Measurements from ENCODE around the gene PLCH2. TPM values are rescaled to one million over a fixed set of nuclear protein-coding genes. Genes with fewer than 3 reads are reported as not detected.

Gene PLCH2
- total RNA-seq, 2 donors from 2014 or later: 5.7 to 27.4 TPM

- intact Hi-C loops (cut with DNase I): no loop called here
- no peak for DNase-seq
- no peak overlapping the region for H3K4me3 ChIP-seq
These were observed 25.1 kb downstream of the PLCH2 start for GRCh38 chr1:2501041-2501819.

DNA sequence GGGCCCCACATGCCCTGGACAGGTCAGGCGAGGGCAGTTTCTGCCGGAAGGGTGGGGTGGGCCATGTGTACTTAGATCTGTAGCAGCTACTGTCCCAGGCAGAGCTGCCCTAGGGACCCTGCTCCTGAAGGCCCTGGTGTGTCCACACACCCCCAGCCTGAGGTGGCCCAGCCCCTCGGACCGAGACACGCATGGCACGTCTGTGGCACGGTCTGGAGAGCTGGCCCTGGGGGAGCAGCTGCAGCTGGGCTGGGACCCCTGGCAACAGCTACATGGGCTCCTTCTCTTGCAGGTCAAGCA, 25.7 kb downstream of the PLCH2 start:
- no peaks in the 10 kb centered on the region for H3K4me1 ChIP-seq
- DNase-seq: no peak
- H3K4me3 ChIP-seq: no peak overlapping the region
- TF ChIP-seq, protein P1, sequence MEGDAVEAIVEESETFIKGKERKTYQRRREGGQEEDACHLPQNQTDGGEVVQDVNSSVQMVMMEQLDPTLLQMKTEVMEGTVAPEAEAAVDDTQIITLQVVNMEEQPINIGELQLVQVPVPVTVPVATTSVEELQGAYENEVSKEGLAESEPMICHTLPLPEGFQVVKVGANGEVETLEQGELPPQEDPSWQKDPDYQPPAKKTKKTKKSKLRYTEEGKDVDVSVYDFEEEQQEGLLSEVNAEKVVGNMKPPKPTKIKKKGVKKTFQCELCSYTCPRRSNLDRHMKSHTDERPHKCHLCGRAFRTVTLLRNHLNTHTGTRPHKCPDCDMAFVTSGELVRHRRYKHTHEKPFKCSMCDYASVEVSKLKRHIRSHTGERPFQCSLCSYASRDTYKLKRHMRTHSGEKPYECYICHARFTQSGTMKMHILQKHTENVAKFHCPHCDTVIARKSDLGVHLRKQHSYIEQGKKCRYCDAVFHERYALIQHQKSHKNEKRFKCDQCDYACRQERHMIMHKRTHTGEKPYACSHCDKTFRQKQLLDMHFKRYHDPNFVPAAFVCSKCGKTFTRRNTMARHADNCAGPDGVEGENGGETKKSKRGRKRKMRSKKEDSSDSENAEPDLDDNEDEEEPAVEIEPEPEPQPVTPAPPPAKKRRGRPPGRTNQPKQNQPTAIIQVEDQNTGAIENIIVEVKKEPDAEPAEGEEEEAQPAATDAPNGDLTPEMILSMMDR (IDR thresholded peaks at IDR 0.05): no peak
- TF ChIP-seq POLR2A (IDR thresholded peaks at IDR 0.05): no peak
- H3K27me3 ChIP-seq: peaks cover 0 to 4% of the 10 kb centered on the region in 2 donors
- intact Hi-C loops (cut with DNase I): no loop called here
- no peaks in the 10 kb centered on the region for H3K9me3 ChIP-seq
- no peaks in the 10 kb centered on the region for H3K36me3 ChIP-seq (replicated peaks in 1 of 2; ENCODE audit: insufficient read depth in 1 of 2, low read depth in 2 of 2)
- ATAC-seq: no peak
- 43 to 54% methylated on average over 6 to 7 of the region's 7 CpGs for WGBS, 2 donors
- no peak overlapping the region for H3K27ac ChIP-seq

More at GRCh38 chr1:2501041-2501819, 25.1 kb downstream of the PLCH2 start:
- Histone ChIP-seq H3K27me3 (peaks cover 0 to 4% of the 10 kb centered on the region in 2 donors), H3K36me3 (replicated peaks in 1 of 2; ENCODE audit: insufficient read depth in 1 of 2, low read depth in 2 of 2) (no peaks in the 10 kb centered on the region), H3K9me3 (no peaks in the 10 kb centered on the region), H3K4me1 (no peaks in the 10 kb centered on the region), H3K27ac (no peak overlapping the region)
- TF ChIP-seq, protein P1 (IDR thresholded peaks at IDR 0.05): no peak
- TF ChIP-seq POLR2A (IDR thresholded peaks at IDR 0.05): no peak
- no peak for ATAC-seq
- 51 to 56% methylated on average over 12 to 22 of the region's 28 CpGs for WGBS, 2 donors

DNA sequence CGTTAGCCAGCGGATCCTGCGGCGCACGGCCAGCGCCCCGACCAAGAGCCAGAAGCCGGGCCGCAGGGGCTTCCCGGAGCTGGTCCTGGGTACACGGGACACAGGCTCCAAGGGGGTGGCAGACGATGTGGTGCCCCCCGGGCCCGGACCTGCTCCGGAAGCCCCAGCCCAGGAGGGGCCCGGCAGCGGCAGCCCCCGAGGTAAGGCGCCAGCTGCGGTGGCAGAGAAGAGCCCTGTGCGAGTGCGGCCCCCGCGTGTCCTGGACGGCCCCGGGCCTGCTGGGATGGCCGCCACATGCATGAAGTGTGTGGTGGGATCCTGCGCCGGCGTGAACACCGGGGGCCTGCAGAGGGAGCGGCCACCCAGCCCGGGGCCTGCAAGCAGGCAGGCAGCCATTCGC, 26.1 kb downstream of the PLCH2 start:
- peaks cover 0 to 4% of the 10 kb centered on the region in 2 donors for H3K27me3 ChIP-seq
- ATAC-seq: no peak

GRCh38 chr1:2502661-2503553, 26.8 kb downstream of the PLCH2 start:
- H3K27me3 ChIP-seq: peaks cover 0 to 4% of the 10 kb centered on the region in 2 donors
- H3K4me1 ChIP-seq: no peaks in the 10 kb centered on the region
- intact Hi-C loops (cut with DNase I): no loop called here
- 57% methylated on average over 34 of the region's 36 CpGs; no CpG with 5 or more reads in 1 of the 2 donors for WGBS, 2 donors
- no peak overlapping the region for H3K27ac ChIP-seq
- no peaks in the 10 kb centered on the region for H3K36me3 ChIP-seq (replicated peaks in 1 of 2; ENCODE audit: insufficient read depth in 1 of 2, low read depth in 2 of 2)
- no peak overlapping the region for H3K4me3 ChIP-seq
- no peaks in the 10 kb centered on the region for H3K9me3 ChIP-seq
- DNase-seq (no peak), ATAC-seq (no peak)
- no peak for TF ChIP-seq POLR2A (IDR thresholded peaks at IDR 0.05)
- TF ChIP-seq, protein P1 (IDR thresholded peaks at IDR 0.05): no peak

More for the DNA sequence above, 26.1 kb downstream of the PLCH2 start:
- WGBS, 2 donors: 70% methylated on average over 10 of the region's 34 CpGs; no CpG with 5 or more reads in 1 of the 2 donors
- no peak overlapping the region for H3K4me3 ChIP-seq
- no peaks in the 10 kb centered on the region for H3K9me3 ChIP-seq
- no peak for TF ChIP-seq POLR2A (IDR thresholded peaks at IDR 0.05)
- intact Hi-C loops (cut with DNase I): no loop called here
- H3K36me3 ChIP-seq (replicated peaks in 1 of 2; ENCODE audit: insufficient read depth in 1 of 2, low read depth in 2 of 2): no peaks in the 10 kb centered on the region
- no peak for DNase-seq
- H3K27ac ChIP-seq: no peak overlapping the region
- H3K4me1 ChIP-seq: no peaks in the 10 kb centered on the region

DNA sequence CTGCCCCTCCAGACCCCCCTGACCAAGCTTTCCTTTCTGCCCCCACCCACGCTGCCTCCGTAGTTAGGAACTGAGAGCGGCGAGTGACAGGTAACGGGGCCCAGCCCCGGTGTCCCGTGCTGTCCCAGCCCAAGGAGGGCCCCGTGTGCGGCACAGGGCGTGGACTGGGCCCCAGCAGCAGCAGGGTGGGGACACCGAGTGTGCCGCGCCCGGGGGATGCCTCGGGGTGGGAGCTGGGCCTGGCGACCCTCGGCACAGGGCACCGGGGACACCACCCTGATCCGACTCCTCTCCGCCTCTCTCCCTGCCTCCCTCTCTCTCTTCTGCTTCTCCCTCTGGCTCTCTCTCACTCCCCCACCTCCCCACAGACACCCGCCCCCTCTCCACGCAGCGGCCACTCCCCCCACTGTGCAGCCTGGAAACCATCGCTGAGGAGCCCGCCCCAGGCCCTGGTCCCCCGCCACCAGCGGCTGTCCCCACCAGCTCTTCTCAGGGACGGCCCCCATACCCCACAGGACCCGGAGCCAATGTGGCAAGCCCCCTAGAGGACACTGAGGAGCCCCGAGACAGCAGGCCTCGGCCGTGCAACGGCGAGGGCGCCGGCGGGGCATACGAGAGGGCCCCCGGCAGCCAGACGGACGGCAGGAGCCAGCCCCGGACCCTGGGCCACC, 27.6 kb downstream of the PLCH2 start:
- ATAC-seq (no peak), DNase-seq (no peak)
- TF ChIP-seq, protein P1 (IDR thresholded peaks at IDR 0.05): no peak
- no peak for TF ChIP-seq POLR2A (IDR thresholded peaks at IDR 0.05)
- Histone ChIP-seq H3K27ac (no peak overlapping the region), H3K4me1 (no peaks in the 10 kb centered on the region), H3K36me3 (replicated peaks in 1 of 2; ENCODE audit: insufficient read depth in 1 of 2, low read depth in 2 of 2) (no peaks in the 10 kb centered on the region), H3K27me3 (peaks cover 0 to 4% of the 10 kb centered on the region in 2 donors), H3K4me3 (no peak overlapping the region), H3K9me3 (no peaks in the 10 kb centered on the region)
- 26 to 38% methylated on average over 3 to 34 of the region's 42 CpGs for WGBS, 2 donors
- intact Hi-C loops (cut with DNase I): no loop called here

Data from body of pancreas (tissue), 4 donors.